GM23338 (cell line): ENCODE data around the gene ZNF285. TPM values are rescaled to one million over a fixed set of nuclear protein-coding genes. Genes with fewer than 3 reads are reported as not detected.

Experiments
- ATAC-seq: fragments of 200-7000 bp; cut with Tn5 transposase; 3 replicates; pipeline ENCODE4 v1.9.1; 2020
- DNase-seq: peaks from one replicate; pipeline ENCODE4 v3.0.0-alpha.2; 2015; ENCODE audit warnings: low spot score
- H2AFZ ChIP-seq: fragments of 200-600 bp; sonication (generic); 2 replicates; pipeline ENCODE4 v1.8.0; 2016; ENCODE audit warnings: antibody characterized with exemption, mild to moderate bottlenecking, moderate library complexity
- H3F3A ChIP-seq: fragments of 200-600 bp; sonication (generic); replicated peaks from 2 replicates; pipeline ENCODE4 v1.8.0; 2017; ENCODE audit warnings: antibody characterized with exemption, mixed run types, low read depth
- H3K27ac ChIP-seq: fragments of 200-600 bp; sonication (generic); 2 replicates; pipeline ENCODE4 v1.6.1; 2016; ENCODE audit warnings: low read depth
- H3K27me3 ChIP-seq: fragments of 200-600 bp; sonication (generic); 2 replicates; pipeline ENCODE4 v1.8.0; 2016; ENCODE audit warnings: mild to moderate bottlenecking, mixed run types, moderate library complexity; ENCODE audit not compliant: insufficient read depth
- H3K36me3 ChIP-seq: fragments of 200-600 bp; sonication (generic); 2 replicates; pipeline ENCODE4 v1.8.0; 2016; ENCODE audit warnings: mild to moderate bottlenecking; ENCODE audit not compliant: insufficient read depth
- H3K4me1 ChIP-seq: fragments of 200-600 bp; sonication (generic); 2 replicates; pipeline ENCODE4 v1.8.0; 2016; ENCODE audit warnings: mild to moderate bottlenecking, moderate library complexity; ENCODE audit not compliant: insufficient read depth
- H3K4me2 ChIP-seq: fragments of 200-600 bp; sonication (generic); 2 replicates; pipeline ENCODE4 v1.7.1; 2017; ENCODE audit warnings: mixed run types
- H3K4me3 ChIP-seq: fragments of 200-600 bp; sonication (generic); 2 replicates; pipeline ENCODE4 v1.6.1; 2016; ENCODE audit warnings: mixed run types
- H3K79me2 ChIP-seq: fragments of 200-600 bp; sonication (generic); replicated peaks from 2 replicates; pipeline ENCODE4 v1.8.0; 2017; ENCODE audit warnings: mild to moderate bottlenecking; ENCODE audit not compliant: insufficient read depth
- H3K9me2 ChIP-seq: fragments of 200-600 bp; sonication (generic); 2 replicates; pipeline ENCODE4 v1.8.0; 2017; ENCODE audit not compliant: insufficient read depth
- H4K20me1 ChIP-seq: fragments of 200-600 bp; sonication (generic); replicated peaks from 2 replicates; pipeline ENCODE4 v1.8.0; 2017; ENCODE audit warnings: mild to moderate bottlenecking; ENCODE audit not compliant: insufficient read depth
- H3K27ac Mint-ChIP-seq: 2 replicates; pipeline ENCODE4 v1.8.0; 2020; ENCODE audit warnings: inconsistent platforms, mild to moderate bottlenecking, moderate library complexity, mixed read lengths
- H3K27me3 Mint-ChIP-seq: 3 replicates; pipeline ENCODE4 v1.8.0; 2022; ENCODE audit warnings: low read depth, mild to moderate bottlenecking, moderate library complexity, mixed read lengths, inconsistent platforms; ENCODE audit not compliant: insufficient read depth, poor library complexity
- H3K36me3 Mint-ChIP-seq: 3 replicates; pipeline ENCODE4 v1.8.0; 2021; ENCODE audit warnings: low read depth, mild to moderate bottlenecking, inconsistent platforms, moderate library complexity, mixed read lengths
- H3K4me1 Mint-ChIP-seq: 3 replicates; pipeline ENCODE4 v1.8.0; 2020; ENCODE audit warnings: mild to moderate bottlenecking, inconsistent platforms, mixed read lengths
- H3K4me3 Mint-ChIP-seq: 3 replicates; pipeline ENCODE4 v1.8.0; 2021; ENCODE audit warnings: moderate library complexity, mild to moderate bottlenecking, inconsistent platforms, mixed read lengths
- H3K9me3 Mint-ChIP-seq: 3 replicates; pipeline ENCODE4 v1.8.0; 2020; ENCODE audit warnings: moderate library complexity, mild to moderate bottlenecking, inconsistent platforms, mixed read lengths
- CREB1 ChIP-seq: fragments of 250-450 bp; sonication (Bioruptor Pico); IDR thresholded peaks from 2 replicates; pipeline ENCODE4 v1.5.0; 2020; ENCODE audit warnings: low read depth, mild to moderate bottlenecking, moderate library complexity
- EZH2 ChIP-seq: fragments of 200-600 bp; sonication (generic); IDR thresholded peaks from one replicate; pipeline ENCODE4 v1.8.0; 2017; ENCODE audit warnings: antibody characterized with exemption, mild to moderate bottlenecking, low read depth; ENCODE audit not compliant: unreplicated experiment
- EZH2phosphoT487 ChIP-seq: fragments of 200-600 bp; sonication (generic); IDR thresholded peaks from one replicate; pipeline ENCODE4 v1.8.1; 2018; ENCODE audit warnings: antibody characterized with exemption; ENCODE audit not compliant: unreplicated experiment
- JUNB ChIP-seq: IDR thresholded peaks from one replicate; pipeline ENCODE4 v1.6.1; 2016; ENCODE audit warnings: antibody characterized with exemption; ENCODE audit not compliant: unreplicated experiment
- NANOG ChIP-seq: IDR thresholded peaks from 2 replicates; pipeline ENCODE4 v1.6.1; 2016; ENCODE audit warnings: antibody characterized with exemption, borderline replicate concordance
- POLR2AphosphoS5 ChIP-seq: IDR thresholded peaks from 2 replicates; pipeline ENCODE4 v1.6.1; 2016; ENCODE audit warnings: antibody characterized with exemption, low read depth
- STAT1 ChIP-seq: IDR thresholded peaks from one replicate; pipeline ENCODE4 v1.6.1; 2016; ENCODE audit warnings: antibody characterized with exemption; ENCODE audit not compliant: unreplicated experiment
- ZNF114 ChIP-seq: fragments of 250-450 bp; sonication (Bioruptor Pico); IDR thresholded peaks from 2 replicates; pipeline ENCODE4 v1.5.0; 2020; ENCODE audit warnings: mild to moderate bottlenecking, moderate library complexity
- ZNF331 ChIP-seq: fragments of 250-450 bp; sonication (Bioruptor Pico); IDR thresholded peaks from 2 replicates; pipeline ENCODE4 v1.5.0; 2020; ENCODE audit warnings: low read depth, mild to moderate bottlenecking, moderate library complexity
- polyA plus RNA-seq: library from polyadenylated mRNA; unstranded; fragments of >200 nt; fragmentation: Nextera tagmentation; extraction: Ambion mirVana; gene quantifications from 2 replicates; pipeline ENCODE4 v1.2.1, GENCODE V29; 2016
- total RNA-seq: library from RNA; depleted of rRNA; stranded (reverse); fragments of >200 nt; shearing (Covaris generic); gene quantifications from 2 replicates; pipeline ENCODE4 v1.2.3, GENCODE V29; 2014
- TF ChIP-seq, protein P1 (sequence below), 2 experiments: fragments of 200-600 bp in 1 of 2; sonication (generic) in 1 of 2; conservative IDR thresholded peaks; 2 replicates each; pipeline versions ENCODE4 v1.5.1 to v1.6.1; 2016 to 2017; ENCODE audit warnings: antibody characterized with exemption in 2 of 2, low read depth in 2 of 2, mild to moderate bottlenecking in 2 of 2, moderate library complexity in 1 of 2
- TF ChIP-seq, protein P2 (sequence below): IDR thresholded peaks from one replicate; pipeline ENCODE4 v1.6.1; 2018; ENCODE audit warnings: antibody characterized with exemption; ENCODE audit not compliant: unreplicated experiment
- TF ChIP-seq, protein P3 (sequence below): fragments of 250-450 bp; sonication (Bioruptor Pico); IDR thresholded peaks from 2 replicates; pipeline ENCODE4 v1.5.0; 2020; ENCODE audit warnings: mild to moderate bottlenecking, moderate library complexity
- TF ChIP-seq, protein P4 (sequence below): IDR thresholded peaks from 2 replicates; pipeline ENCODE4 v1.6.1; 2016; ENCODE audit warnings: antibody characterized with exemption

The ZNF285 gene
- total and polyA plus RNA-seq, 2 experiments from 2014 or later, result 1.7 to 3.4 TPM

DNA sequence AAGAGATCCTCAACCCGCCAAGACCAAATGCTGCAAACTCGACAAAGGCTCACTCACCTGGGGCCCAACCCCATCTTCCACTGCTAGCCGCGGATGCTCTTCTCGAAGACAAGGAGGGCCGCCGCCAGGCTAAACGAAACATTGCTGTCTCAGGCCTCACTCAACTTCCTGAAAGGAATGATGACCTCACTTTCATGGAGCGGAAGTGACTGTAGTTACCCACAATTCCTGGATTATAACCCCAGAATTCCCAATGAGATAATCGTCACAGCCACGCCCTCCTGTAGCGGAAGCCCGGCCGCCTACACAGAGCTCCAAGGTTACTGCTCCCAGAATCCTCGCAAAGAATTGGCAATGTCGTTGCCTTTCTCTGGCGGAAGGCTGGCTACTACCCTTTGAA, 34.4 kb downstream of the ZNF285 start:
- H3F3A ChIP-seq, result no peaks in the 10 kb centered on the region
- Mint-ChIP-seq H3K4me1 (peaks cover 7% of the 10 kb centered on the region; the same call in 2 of the 3 replicates), H3K9me3 (peaks cover 48% of the 10 kb centered on the region), H3K36me3 (no peaks in the 10 kb centered on the region), H3K4me3 (no peak overlapping the region), H3K27ac (no peak overlapping the region), H3K27me3 (no peaks in the 10 kb centered on the region)
- DNase-seq (peak; percentile 63), ATAC-seq (peak; percentile 72)
- no peaks in the 10 kb centered on the region for H3K9me2 ChIP-seq
- no peak overlapping the region for H3K27ac ChIP-seq
- peaks cover 3% of the 10 kb centered on the region; the same call in 1 of the 2 replicates for H3K4me1 ChIP-seq
- no peaks in the 10 kb centered on the region for H3K79me2 ChIP-seq
- no peaks in the 10 kb centered on the region for H4K20me1 ChIP-seq
- H3K4me2 ChIP-seq, result no peak overlapping the region
- TF ChIP-seq EZH2 (no peak), STAT1 (no peak), CREB1 (no peak), POLR2AphosphoS5 (no peak), ZNF114 (CRISPR knock-in tag) (no peak), EZH2phosphoT487 (no peak), NANOG (no peak), JUNB (no peak), ZNF331 (CRISPR knock-in tag) (no peak)
- TF ChIP-seq, protein P1, sequence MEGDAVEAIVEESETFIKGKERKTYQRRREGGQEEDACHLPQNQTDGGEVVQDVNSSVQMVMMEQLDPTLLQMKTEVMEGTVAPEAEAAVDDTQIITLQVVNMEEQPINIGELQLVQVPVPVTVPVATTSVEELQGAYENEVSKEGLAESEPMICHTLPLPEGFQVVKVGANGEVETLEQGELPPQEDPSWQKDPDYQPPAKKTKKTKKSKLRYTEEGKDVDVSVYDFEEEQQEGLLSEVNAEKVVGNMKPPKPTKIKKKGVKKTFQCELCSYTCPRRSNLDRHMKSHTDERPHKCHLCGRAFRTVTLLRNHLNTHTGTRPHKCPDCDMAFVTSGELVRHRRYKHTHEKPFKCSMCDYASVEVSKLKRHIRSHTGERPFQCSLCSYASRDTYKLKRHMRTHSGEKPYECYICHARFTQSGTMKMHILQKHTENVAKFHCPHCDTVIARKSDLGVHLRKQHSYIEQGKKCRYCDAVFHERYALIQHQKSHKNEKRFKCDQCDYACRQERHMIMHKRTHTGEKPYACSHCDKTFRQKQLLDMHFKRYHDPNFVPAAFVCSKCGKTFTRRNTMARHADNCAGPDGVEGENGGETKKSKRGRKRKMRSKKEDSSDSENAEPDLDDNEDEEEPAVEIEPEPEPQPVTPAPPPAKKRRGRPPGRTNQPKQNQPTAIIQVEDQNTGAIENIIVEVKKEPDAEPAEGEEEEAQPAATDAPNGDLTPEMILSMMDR (conservative IDR thresholded peaks at IDR 0.05; ENCODE audit: low read depth in 2 of 2), result no peak
- TF ChIP-seq, protein P2, sequence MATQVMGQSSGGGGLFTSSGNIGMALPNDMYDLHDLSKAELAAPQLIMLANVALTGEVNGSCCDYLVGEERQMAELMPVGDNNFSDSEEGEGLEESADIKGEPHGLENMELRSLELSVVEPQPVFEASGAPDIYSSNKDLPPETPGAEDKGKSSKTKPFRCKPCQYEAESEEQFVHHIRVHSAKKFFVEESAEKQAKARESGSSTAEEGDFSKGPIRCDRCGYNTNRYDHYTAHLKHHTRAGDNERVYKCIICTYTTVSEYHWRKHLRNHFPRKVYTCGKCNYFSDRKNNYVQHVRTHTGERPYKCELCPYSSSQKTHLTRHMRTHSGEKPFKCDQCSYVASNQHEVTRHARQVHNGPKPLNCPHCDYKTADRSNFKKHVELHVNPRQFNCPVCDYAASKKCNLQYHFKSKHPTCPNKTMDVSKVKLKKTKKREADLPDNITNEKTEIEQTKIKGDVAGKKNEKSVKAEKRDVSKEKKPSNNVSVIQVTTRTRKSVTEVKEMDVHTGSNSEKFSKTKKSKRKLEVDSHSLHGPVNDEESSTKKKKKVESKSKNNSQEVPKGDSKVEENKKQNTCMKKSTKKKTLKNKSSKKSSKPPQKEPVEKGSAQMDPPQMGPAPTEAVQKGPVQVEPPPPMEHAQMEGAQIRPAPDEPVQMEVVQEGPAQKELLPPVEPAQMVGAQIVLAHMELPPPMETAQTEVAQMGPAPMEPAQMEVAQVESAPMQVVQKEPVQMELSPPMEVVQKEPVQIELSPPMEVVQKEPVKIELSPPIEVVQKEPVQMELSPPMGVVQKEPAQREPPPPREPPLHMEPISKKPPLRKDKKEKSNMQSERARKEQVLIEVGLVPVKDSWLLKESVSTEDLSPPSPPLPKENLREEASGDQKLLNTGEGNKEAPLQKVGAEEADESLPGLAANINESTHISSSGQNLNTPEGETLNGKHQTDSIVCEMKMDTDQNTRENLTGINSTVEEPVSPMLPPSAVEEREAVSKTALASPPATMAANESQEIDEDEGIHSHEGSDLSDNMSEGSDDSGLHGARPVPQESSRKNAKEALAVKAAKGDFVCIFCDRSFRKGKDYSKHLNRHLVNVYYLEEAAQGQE, result no peak
- TF ChIP-seq, protein P3, sequence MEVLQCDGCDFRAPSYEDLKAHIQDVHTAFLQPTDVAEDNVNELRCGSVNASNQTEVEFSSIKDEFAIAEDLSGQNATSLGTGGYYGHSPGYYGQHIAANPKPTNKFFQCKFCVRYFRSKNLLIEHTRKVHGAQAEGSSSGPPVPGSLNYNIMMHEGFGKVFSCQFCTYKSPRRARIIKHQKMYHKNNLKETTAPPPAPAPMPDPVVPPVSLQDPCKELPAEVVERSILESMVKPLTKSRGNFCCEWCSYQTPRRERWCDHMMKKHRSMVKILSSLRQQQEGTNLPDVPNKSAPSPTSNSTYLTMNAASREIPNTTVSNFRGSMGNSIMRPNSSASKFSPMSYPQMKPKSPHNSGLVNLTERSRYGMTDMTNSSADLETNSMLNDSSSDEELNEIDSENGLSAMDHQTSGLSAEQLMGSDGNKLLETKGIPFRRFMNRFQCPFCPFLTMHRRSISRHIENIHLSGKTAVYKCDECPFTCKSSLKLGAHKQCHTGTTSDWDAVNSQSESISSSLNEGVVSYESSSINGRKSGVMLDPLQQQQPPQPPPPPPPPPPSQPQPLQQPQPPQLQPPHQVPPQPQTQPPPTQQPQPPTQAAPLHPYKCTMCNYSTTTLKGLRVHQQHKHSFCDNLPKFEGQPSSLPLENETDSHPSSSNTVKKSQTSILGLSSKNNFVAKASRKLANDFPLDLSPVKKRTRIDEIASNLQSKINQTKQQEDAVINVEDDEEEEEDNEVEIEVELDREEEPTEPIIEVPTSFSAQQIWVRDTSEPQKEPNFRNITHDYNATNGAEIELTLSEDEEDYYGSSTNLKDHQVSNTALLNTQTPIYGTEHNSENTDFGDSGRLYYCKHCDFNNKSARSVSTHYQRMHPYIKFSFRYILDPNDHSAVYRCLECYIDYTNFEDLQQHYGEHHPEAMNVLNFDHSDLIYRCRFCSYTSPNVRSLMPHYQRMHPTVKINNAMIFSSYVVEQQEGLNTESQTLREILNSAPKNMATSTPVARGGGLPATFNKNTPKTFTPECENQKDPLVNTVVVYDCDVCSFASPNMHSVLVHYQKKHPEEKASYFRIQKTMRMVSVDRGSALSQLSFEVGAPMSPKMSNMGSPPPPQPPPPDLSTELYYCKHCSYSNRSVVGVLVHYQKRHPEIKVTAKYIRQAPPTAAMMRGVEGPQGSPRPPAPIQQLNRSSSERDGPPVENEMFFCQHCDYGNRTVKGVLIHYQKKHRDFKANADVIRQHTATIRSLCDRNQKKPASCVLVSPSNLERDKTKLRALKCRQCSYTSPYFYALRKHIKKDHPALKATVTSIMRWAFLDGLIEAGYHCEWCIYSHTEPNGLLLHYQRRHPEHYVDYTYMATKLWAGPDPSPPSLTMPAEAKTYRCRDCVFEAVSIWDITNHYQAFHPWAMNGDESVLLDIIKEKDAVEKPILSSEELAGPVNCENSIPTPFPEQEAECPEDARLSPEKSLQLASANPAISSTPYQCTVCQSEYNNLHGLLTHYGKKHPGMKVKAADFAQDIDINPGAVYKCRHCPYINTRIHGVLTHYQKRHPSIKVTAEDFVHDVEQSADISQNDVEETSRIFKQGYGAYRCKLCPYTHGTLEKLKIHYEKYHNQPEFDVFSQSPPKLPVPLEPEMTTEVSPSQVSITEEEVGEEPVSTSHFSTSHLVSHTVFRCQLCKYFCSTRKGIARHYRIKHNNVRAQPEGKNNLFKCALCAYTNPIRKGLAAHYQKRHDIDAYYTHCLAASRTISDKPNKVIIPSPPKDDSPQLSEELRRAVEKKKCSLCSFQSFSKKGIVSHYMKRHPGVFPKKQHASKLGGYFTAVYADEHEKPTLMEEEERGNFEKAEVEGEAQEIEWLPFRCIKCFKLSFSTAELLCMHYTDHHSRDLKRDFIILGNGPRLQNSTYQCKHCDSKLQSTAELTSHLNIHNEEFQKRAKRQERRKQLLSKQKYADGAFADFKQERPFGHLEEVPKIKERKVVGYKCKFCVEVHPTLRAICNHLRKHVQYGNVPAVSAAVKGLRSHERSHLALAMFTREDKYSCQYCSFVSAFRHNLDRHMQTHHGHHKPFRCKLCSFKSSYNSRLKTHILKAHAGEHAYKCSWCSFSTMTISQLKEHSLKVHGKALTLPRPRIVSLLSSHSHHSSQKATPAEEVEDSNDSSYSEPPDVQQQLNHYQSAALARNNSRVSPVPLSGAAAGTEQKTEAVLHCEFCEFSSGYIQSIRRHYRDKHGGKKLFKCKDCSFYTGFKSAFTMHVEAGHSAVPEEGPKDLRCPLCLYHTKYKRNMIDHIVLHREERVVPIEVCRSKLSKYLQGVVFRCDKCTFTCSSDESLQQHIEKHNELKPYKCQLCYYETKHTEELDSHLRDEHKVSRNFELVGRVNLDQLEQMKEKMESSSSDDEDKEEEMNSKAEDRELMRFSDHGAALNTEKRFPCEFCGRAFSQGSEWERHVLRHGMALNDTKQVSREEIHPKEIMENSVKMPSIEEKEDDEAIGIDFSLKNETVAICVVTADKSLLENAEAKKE, result no peak
- TF ChIP-seq, protein P4, sequence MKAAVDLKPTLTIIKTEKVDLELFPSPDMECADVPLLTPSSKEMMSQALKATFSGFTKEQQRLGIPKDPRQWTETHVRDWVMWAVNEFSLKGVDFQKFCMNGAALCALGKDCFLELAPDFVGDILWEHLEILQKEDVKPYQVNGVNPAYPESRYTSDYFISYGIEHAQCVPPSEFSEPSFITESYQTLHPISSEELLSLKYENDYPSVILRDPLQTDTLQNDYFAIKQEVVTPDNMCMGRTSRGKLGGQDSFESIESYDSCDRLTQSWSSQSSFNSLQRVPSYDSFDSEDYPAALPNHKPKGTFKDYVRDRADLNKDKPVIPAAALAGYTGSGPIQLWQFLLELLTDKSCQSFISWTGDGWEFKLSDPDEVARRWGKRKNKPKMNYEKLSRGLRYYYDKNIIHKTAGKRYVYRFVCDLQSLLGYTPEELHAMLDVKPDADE, result no peak
- no peak overlapping the region for H3K4me3 ChIP-seq
- H2AFZ ChIP-seq, result no peak overlapping the region
- no peaks in the 10 kb centered on the region for H3K27me3 ChIP-seq
- no peaks in the 10 kb centered on the region for H3K36me3 ChIP-seq
